Urothelium cell line (cell line): Measurements from ENCODE around the gene PCYOX1L.

Source experiments
- DNase-seq: peaks from one replicate; pipeline ENCODE4 v3.0.0; 2011; ENCODE audit warnings: low spot score, mixed read lengths
- FAIRE-seq: peaks from 2 replicates; lab custom pipeline; 2011; peaks lifted over from hg19 to GRCh38; lab: Jason Lieb, UNC

PCYOX1L gene

GRCh38 chr5:149405550-149406202 is 47.8 kb downstream of the PCYOX1L start:
- FAIRE-seq (no peak), DNase-seq (no peak)

- DNase-seq (no peak), FAIRE-seq (no peak)
These were observed 48.5 kb downstream of the PCYOX1L start for GRCh38 chr5:149406203-149406978.

DNA sequence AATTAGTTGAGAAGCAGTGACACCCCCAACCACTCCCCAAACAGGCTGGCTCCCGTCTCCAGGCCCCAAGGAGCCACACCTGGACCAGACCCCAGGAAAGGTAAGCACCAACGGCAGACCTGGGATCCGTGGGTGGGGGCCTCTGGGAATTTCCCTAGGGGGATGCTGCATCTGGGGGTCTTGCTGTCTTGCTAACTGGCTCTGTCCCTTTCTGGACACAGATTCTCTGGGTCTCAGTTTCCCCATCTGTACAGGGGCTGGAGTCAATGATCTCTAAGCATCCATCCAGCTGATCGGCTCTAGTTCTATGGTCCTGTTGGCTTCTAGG is 49.1 kb downstream of the PCYOX1L start:
- DNase-seq: no peak
- no peak for FAIRE-seq

GRCh38 chr5:149407323-149408251 is 49.7 kb downstream of the PCYOX1L start:
- no peak for DNase-seq
- no peak for FAIRE-seq

- FAIRE-seq: no peak
- DNase-seq: no peak
These were observed 50.6 kb downstream of the PCYOX1L start for GRCh38 chr5:149408252-149409099.

DNA sequence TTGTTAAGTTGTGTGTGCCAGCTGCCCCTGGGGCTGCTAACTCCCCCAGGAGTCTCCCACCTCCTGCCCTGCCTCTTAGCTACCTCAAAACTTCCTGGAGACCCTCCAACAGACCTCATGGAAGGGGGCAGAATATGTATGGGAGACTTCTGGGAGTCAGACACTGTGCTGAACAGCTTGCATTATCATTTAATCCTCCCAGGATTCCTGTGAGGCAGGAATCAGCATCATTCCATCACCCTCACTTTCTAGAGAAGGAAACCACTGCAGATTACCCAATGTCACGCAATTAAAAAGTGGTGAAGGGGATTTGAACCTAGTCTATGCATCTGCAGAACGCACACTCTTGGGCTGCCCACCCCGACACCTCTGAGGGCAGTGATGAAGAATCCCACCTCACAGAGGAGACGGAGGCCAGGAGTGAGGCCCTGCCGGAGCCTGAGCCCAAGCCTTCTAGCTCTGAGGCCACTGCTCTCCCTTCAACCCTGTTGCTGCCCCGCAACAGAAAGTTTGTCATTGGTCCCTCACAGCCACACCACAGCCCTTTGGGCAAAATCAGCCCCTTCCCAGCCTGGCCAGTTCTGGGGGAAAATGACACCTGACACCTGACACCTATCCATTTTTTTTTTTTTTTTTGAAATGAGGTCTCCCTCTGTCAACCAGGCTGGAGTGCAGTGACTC is 51.6 kb downstream of the PCYOX1L start:
- no peak for DNase-seq
- no peak for FAIRE-seq

DNA sequence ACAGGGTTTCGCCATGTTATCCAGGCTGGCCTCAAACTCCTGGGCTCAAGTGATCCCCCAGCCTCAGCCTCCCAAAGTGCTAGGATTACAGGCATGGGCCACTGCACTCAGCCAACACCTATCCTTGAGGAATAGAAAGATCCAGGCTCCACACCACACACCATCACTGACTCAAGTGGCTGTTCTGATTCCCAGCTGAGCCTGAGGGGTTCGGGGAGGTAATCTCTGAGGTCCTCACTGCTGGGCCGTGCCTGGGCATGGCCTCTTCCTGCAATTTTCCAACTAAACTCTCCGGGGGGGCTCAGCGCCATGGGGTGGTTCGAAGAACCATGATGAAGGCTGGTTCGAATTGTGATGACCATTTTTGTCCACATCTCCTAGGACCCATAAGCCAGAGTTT is 52.2 kb downstream of the PCYOX1L start:
- FAIRE-seq (no peak), DNase-seq (no peak)

GRCh38 chr5:149410721-149411432 is 53.0 kb downstream of the PCYOX1L start:
- DNase-seq: no peak
- no peak for FAIRE-seq

DNA sequence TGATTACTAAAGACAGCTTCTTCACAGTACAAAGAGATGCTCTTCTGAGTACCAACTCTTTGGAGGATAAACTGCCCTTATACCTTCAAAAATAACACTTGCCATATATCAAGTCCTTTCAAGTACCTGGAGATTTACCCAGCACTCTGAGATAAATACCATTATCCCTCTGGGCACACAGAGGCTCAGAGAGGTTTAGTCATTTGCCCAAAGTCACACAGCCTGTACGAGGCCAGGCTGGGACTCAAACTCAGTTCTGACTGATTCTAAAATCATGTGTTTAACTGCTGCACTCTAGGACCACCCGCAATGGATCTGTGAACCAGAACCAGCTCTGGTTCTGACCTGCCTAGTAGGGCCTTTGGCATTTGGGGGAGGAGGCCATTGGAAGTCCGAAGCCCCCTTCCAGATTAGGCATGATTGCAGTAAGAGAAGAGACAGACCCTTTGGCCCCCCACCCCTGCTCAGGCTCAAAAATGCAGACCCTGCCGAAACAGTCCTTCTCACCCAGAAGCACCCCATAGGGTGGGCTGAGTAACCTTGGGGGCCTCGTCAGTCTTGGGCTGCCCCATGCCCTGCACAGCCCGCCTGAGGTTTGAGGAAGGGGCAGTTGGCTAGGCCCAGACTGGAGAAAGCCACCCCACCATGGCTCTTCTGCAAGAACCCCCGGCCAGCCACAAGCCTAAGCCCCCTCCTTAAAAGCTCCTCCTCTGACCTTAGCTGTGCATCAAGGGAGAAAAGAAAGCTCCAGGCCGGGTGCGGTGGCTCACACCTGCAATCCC is 54.1 kb downstream of the PCYOX1L start:
- FAIRE-seq: no peak
- DNase-seq: no peak

- FAIRE-seq: no peak
These were observed 55.1 kb downstream of the PCYOX1L start for GRCh38 chr5:149412783-149413476.

DNA sequence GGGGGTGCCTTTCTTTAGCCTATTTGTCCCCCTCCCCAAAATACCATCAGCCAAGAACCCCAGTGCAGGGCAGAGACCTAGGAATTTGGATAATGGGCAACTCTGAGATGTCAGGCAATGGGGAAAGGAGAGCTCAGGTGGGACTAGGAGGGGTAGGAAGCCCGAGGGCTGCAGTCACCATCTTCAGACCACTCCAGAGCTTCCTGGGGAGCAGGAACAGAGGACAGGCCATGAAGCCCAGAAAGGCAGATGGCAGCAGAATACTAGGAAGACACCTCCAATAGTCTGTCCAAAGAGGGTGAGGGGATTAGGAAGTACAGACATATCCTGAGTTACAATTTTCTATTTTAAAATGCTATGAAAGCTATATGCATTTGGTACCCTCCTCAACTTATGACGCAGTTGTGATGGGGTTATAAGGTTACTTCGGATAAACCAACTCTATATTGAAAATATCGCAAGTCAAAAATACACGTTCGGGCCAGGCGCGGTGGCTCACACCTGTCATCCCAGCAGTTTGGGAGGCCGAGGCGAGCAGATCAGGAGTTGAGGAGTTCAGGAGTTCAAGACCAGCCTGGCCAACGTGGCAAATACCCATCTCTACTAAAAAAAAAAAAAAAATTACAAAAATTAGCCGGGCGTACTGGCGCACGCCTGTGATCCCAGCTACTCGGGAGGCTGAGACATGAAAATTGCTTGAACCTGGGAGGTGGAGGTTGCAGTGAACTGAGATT is 55.8 kb downstream of the PCYOX1L start:
- DNase-seq: no peak
- peak; percentile 46 for FAIRE-seq

More at GRCh38 chr5:149412783-149413476, 55.1 kb downstream of the PCYOX1L start:
- no peak for DNase-seq

GRCh38 chr5:149414405-149415065 is 56.7 kb downstream of the PCYOX1L start:
- no peak for DNase-seq
- FAIRE-seq: no peak

- no peak for FAIRE-seq
- no peak for DNase-seq
These were observed 57.5 kb downstream of the PCYOX1L start for GRCh38 chr5:149415066-149415967.

DNA sequence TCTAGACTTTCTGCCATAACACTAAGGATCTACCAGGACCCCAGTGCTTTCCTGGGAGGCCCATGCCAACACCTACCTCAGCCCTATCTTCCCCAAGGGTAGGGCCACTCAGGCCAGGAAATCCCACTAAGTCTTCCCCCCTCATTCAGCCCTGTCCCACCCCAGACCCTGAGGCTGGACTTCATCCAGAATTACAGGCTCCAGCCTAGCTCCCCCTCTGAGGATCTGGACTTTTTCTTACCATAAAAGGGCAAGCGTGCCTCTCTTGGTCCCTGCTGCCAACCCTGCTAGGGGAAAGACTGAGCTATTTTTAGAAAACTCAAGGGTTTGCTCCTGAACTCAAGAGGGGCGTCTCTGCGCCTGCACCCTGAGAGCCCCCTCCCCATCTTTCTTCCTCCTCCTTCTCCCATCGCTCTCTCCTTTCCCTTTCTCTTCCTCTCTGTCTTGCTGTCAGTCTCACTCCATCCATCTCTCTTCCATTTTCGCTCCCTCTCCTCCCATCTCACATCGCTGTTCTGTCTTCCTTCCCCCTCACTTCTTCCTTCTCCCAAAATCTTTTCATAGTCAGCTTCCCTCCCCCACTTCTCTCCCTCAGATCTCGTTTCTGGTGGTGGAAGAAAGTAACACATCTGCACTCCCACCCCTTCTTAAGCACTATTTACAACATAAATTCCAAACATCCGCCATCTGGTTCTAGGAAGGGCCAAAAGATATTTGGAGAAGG is 59.3 kb downstream of the PCYOX1L start:
- no peak for FAIRE-seq

DNA sequence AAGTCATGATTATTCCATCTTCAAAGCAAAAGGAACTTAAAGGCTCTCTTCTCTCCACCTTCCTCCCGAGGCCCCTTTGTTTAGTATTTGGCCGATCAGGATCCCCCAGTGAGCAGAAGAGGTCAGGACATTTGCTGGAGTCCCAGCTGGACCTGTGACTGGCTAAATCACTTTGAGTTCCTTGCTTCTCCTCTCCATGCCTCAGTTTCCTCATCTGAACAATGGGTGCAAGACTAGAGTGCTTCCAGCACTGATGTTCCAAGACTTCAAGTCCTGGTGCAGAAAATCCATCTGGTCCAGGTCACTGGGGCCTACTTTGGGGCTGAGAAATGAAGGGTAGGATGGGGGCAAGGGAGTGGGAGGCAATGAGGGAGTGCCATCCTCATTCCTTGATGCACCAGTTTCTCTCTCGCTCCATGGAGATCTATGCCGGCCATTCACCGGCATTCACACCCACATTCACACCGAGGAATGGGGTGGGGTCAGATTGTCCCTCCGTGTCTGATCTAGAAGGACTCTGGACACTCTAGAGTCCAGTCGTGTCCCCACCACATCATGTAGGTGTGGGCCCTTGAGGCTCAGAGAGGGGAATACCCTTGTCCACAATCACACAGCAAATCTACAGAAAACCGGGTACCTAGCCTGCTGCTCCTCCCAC is 60.0 kb downstream of the PCYOX1L start:
- FAIRE-seq: no peak
- no peak for DNase-seq

More for the DNA sequence above, 59.3 kb downstream of the PCYOX1L start:
- DNase-seq: no peak
